Mesendoderm (in vitro differentiated cells): Measurements from ENCODE around the gene C6orf62.
"Not testable (repeated sequence)": the region's sequence is repeated elsewhere in the genome, so short reads cannot be mapped to it uniquely, and the experiment has no call there.

ENCODE experiments used
- DNase-seq: peaks from one replicate; pipeline ENCODE4 v3.0.0; 2013
- H2AK5ac ChIP-seq: 2 replicates; pipeline ENCODE4 v1.6.1; 2013; ENCODE audit warnings: low read length, inconsistent platforms
- H2BK120ac ChIP-seq: 2 replicates; pipeline ENCODE4 v1.6.1; 2013; ENCODE audit warnings: low read depth, mild to moderate bottlenecking, low read length, moderate library complexity, mixed read lengths
- H2BK15ac ChIP-seq: replicated peaks from 2 replicates; pipeline ENCODE4 v1.6.1; 2013; ENCODE audit warnings: low read depth, mild to moderate bottlenecking, moderate library complexity
- H2BK5ac ChIP-seq: 2 replicates; pipeline ENCODE4 v1.6.1; 2013; ENCODE audit warnings: low read length, inconsistent platforms
- H3K18ac ChIP-seq: 2 replicates; pipeline ENCODE4 v1.6.1; 2013; ENCODE audit warnings: mild to moderate bottlenecking, low read length, mixed read lengths
- H3K23ac ChIP-seq: one replicate; pipeline ENCODE4 v1.6.1; 2013; ENCODE audit warnings: low read length
- H3K27ac ChIP-seq: 2 replicates; pipeline ENCODE4 v1.5.1; 2013; ENCODE audit warnings: low read depth, mild to moderate bottlenecking, inconsistent platforms, low read length, moderate library complexity
- H3K27me3 ChIP-seq: 2 replicates; pipeline ENCODE4 v1.6.1; 2013; ENCODE audit warnings: low read length, control low read depth, mild to moderate bottlenecking, inconsistent platforms; ENCODE audit not compliant: insufficient read depth, poor library complexity
- H3K36me3 ChIP-seq: 2 replicates; pipeline ENCODE4 v1.6.1; 2013; ENCODE audit warnings: low read length, inconsistent platforms; ENCODE audit not compliant: control insufficient read depth, insufficient read depth
- H3K4ac ChIP-seq: one replicate; pipeline ENCODE4 v1.6.1; 2013; ENCODE audit warnings: low read depth, mild to moderate bottlenecking, low read length, moderate library complexity
- H3K4me1 ChIP-seq: 2 replicates; pipeline ENCODE4 v1.6.1; 2013; ENCODE audit warnings: low read depth, low read length, inconsistent platforms; ENCODE audit not compliant: control insufficient read depth
- H3K4me2 ChIP-seq: 2 replicates; pipeline ENCODE4 v1.6.1; 2013; ENCODE audit warnings: low read length
- H3K4me3 ChIP-seq: 2 replicates; pipeline ENCODE4 v1.5.1; 2013; ENCODE audit warnings: mild to moderate bottlenecking, low read length
- H3K56ac ChIP-seq: one replicate; pipeline ENCODE4 v1.6.1; 2013; ENCODE audit warnings: low read length
- H3K79me1 ChIP-seq: 2 replicates; pipeline ENCODE4 v1.6.1; 2013; ENCODE audit warnings: low read length, inconsistent platforms
- H3K79me2 ChIP-seq: 2 replicates; pipeline ENCODE4 v1.6.1; 2013; ENCODE audit warnings: mild to moderate bottlenecking, low read length; ENCODE audit not compliant: control insufficient read depth, insufficient read depth
- H3K9ac ChIP-seq: 2 replicates; pipeline ENCODE4 v1.6.1; 2013; ENCODE audit warnings: low read length, inconsistent platforms
- H4K5ac ChIP-seq: one replicate; pipeline ENCODE4 v1.6.1; 2013; ENCODE audit warnings: low read length
- H4K8ac ChIP-seq: one replicate; pipeline ENCODE4 v1.6.1; 2013; ENCODE audit warnings: low read depth, mild to moderate bottlenecking, control low read depth, low read length, moderate library complexity
- WGBS: extraction: QIAGEN DNeasy Blood & Tissue Kit; methylation state at CpG from one replicate; pipeline ENCODE4 v1.1.7; 2013; ENCODE audit warnings: low lambda C conversion rate, missing lambda C conversion rate; ENCODE audit not compliant: insufficient coverage; ENCODE audit errors: extremely low coverage; 5-methylcytosine and 5-hydroxymethylcytosine counted together

Gene C6orf62

DNA sequence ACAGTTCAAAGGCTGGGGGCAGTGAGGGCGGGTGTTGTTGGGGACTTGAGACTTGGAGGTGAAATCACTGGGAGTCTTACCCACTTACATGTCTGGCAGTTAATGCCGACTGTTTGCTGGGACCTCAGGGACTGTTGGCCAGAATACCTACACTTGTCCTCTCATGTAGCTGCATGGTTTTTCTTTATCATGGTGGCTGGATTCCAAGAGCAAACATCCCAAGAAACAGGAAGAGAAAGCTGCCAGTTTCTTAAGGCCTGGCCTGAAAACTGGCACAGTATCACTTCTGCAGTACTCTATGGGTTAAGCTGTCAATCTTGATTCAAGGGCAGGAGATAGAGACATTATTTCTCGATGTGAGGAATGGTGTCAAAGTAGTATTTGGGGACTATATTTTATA is 19.8 kb upstream of the C6orf62 start:
- H2AK5ac ChIP-seq: no peak overlapping the region
- no peak overlapping the region for H2BK120ac ChIP-seq
- H3K4me1 ChIP-seq: no peaks in the 10 kb centered on the region
- WGBS: no CpG with 5 or more reads among the region's 3 CpGs
- no peak overlapping the region for H3K4me3 ChIP-seq
- H2BK15ac ChIP-seq: no peak overlapping the region
- H3K4ac ChIP-seq: no peak overlapping the region
- no peak overlapping the region for H3K56ac ChIP-seq
- H4K8ac ChIP-seq: no peak overlapping the region
- no peaks in the 10 kb centered on the region for H3K27me3 ChIP-seq
- no peaks in the 10 kb centered on the region for H3K36me3 ChIP-seq
- no peak overlapping the region for H3K18ac ChIP-seq
- H3K9ac ChIP-seq: no peak overlapping the region
- no peak overlapping the region for H3K27ac ChIP-seq
- no peaks in the 10 kb centered on the region for H3K79me1 ChIP-seq
- H3K23ac ChIP-seq: no peak overlapping the region
- H3K79me2 ChIP-seq: no peaks in the 10 kb centered on the region
- H4K5ac ChIP-seq: no peak overlapping the region
- H3K4me2 ChIP-seq: no peak overlapping the region
- no peak overlapping the region for H2BK5ac ChIP-seq
- no peak for DNase-seq

- not testable (repeated sequence) for DNase-seq, H2AK5ac ChIP-seq, H3K4me3 ChIP-seq, H3K9ac ChIP-seq, H3K4me2 ChIP-seq, H3K23ac ChIP-seq, H3K27ac ChIP-seq, H3K27me3 ChIP-seq, H4K8ac ChIP-seq, H4K5ac ChIP-seq, H2BK5ac ChIP-seq, H3K18ac ChIP-seq, H3K56ac ChIP-seq, H2BK15ac ChIP-seq, H2BK120ac ChIP-seq, H3K79me2 ChIP-seq, H3K4ac ChIP-seq, H3K4me1 ChIP-seq, H3K79me1 ChIP-seq, H3K36me3 ChIP-seq
- no CpG with 5 or more reads among the region's 4 CpGs for WGBS
These were observed 15.8 kb upstream of the C6orf62 start for GRCh38 chr6:24734710-24735109.

DNA sequence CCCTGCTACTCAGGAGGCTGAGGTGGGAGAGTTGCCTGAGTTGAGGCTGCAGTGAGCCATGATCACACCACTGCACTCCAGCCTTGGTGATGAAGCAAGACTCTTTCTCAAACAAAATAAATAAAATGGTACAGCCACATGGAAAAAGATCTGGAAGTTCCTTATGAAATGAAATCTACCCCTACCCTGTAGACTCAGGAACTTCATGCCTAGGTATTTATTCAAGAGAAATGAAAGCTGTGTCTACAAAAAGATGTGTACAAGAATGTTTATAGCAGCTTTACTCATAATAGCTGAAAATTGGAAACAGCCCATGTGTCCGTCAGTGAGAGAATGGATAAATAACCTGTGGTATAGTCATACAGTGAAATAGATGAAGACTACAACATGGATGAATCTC is 15.2 kb upstream of the C6orf62 start:
- no peak overlapping the region for H3K27ac ChIP-seq
- WGBS: no CpG with 5 or more reads among the region's 1 CpG
- no peak overlapping the region for H3K18ac ChIP-seq
- H2AK5ac ChIP-seq: no peak overlapping the region
- H3K4me3 ChIP-seq: no peak overlapping the region
- H3K27me3 ChIP-seq: no peaks in the 10 kb centered on the region
- no peak for DNase-seq
- no peak overlapping the region for H2BK120ac ChIP-seq
- no peak overlapping the region for H2BK5ac ChIP-seq
- H3K4me1 ChIP-seq: no peaks in the 10 kb centered on the region
- H3K36me3 ChIP-seq: no peaks in the 10 kb centered on the region
- H3K23ac ChIP-seq: no peak overlapping the region
- no peak overlapping the region for H4K5ac ChIP-seq
- H3K9ac ChIP-seq: no peak overlapping the region
- no peaks in the 10 kb centered on the region for H3K79me1 ChIP-seq
- no peaks in the 10 kb centered on the region for H3K79me2 ChIP-seq
- no peak overlapping the region for H4K8ac ChIP-seq
- H3K56ac ChIP-seq: no peak overlapping the region
- H3K4ac ChIP-seq: no peak overlapping the region
- H2BK15ac ChIP-seq: no peak overlapping the region
- no peak overlapping the region for H3K4me2 ChIP-seq

DNA sequence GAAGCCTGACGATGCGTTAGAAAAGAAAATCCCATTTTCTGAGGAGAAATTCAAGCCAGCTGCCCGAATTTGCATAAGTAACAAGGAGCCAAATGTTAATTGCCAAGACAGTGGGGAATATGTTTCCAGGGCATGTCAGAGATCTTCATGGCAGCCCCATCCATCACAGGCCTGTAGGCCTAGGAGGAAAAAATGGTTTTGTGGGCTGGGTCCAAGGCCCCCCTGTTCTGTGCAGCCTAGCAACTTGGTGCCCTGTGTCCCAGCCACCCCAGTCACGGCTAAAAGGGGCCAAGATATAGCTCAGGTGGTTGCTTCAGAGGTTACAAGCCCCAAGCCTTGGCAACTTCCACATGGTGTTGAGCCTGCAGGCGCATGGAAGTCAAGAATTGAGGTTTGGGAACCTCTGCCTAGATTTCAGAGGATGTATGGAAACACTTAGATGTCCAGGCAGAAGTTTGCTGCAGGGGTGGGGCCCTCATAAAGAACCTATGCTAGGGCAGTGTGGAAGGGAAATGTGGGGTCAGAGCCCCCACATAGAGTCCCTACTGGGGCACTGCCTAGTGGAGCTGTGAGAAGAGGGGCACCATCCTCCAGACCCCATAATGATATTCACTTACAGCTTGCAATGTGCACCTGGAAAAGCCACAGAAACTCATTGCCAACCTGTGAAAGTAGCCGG is 12.6 kb upstream of the C6orf62 start:
- not testable (repeated sequence) for H3K36me3 ChIP-seq, H3K56ac ChIP-seq, H2BK15ac ChIP-seq, H4K5ac ChIP-seq, H3K4me2 ChIP-seq, H3K27ac ChIP-seq, H3K9ac ChIP-seq, H3K79me2 ChIP-seq, H3K27me3 ChIP-seq, H3K4me1 ChIP-seq, H3K4ac ChIP-seq, H4K8ac ChIP-seq, H3K4me3 ChIP-seq, H2BK120ac ChIP-seq, H3K23ac ChIP-seq, H2AK5ac ChIP-seq, H2BK5ac ChIP-seq, H3K79me1 ChIP-seq, H3K18ac ChIP-seq, DNase-seq
- WGBS: no CpG with 5 or more reads among the region's 6 CpGs

GRCh38 chr6:24730653-24731052 is 11.7 kb upstream of the C6orf62 start:
- not testable (repeated sequence) for H3K56ac ChIP-seq, H3K36me3 ChIP-seq, H2BK120ac ChIP-seq, H3K4ac ChIP-seq, H4K8ac ChIP-seq, H3K27ac ChIP-seq, H3K18ac ChIP-seq, H3K79me1 ChIP-seq, H3K27me3 ChIP-seq, H2AK5ac ChIP-seq, H3K23ac ChIP-seq, DNase-seq, H3K4me2 ChIP-seq, H3K9ac ChIP-seq, H4K5ac ChIP-seq, H2BK15ac ChIP-seq, H3K79me2 ChIP-seq, H3K4me3 ChIP-seq, H3K4me1 ChIP-seq, H2BK5ac ChIP-seq
- no CpG with 5 or more reads among the region's 3 CpGs for WGBS

GRCh38 chr6:24723270-24723669 is 4.3 kb upstream of the C6orf62 start:
- no peak overlapping the region for H3K4me3 ChIP-seq
- no peak overlapping the region for H3K56ac ChIP-seq
- no peaks in the 10 kb centered on the region for H3K36me3 ChIP-seq
- H2BK5ac ChIP-seq: no peak overlapping the region
- H3K27me3 ChIP-seq: no peaks in the 10 kb centered on the region
- H2BK120ac ChIP-seq: no peak overlapping the region
- no peak overlapping the region for H2AK5ac ChIP-seq
- no peak overlapping the region for H3K4ac ChIP-seq
- no peak overlapping the region for H4K5ac ChIP-seq
- H3K27ac ChIP-seq: no peak overlapping the region
- WGBS: no CpG with 5 or more reads among the region's 3 CpGs
- H4K8ac ChIP-seq: no peak overlapping the region
- H3K4me2 ChIP-seq: no peak overlapping the region
- no peak overlapping the region for H3K9ac ChIP-seq
- H2BK15ac ChIP-seq: no peak overlapping the region
- no peak overlapping the region for H3K18ac ChIP-seq
- no peaks in the 10 kb centered on the region for H3K79me1 ChIP-seq
- no peak for DNase-seq
- peaks cover 22% of the 10 kb centered on the region for H3K79me2 ChIP-seq
- H3K23ac ChIP-seq: no peak overlapping the region
- H3K4me1 ChIP-seq: no peaks in the 10 kb centered on the region
